Epithelial cell of esophagus (primary cell): ENCODE results near the gene PUM2.
"Not testable (repeated sequence)": the region's sequence is repeated elsewhere in the genome, so short reads cannot be mapped to it uniquely, and the experiment has no call there.

Experiments used
- DNase-seq: peaks from one replicate; pipeline ENCODE4 v3.0.0; 2010; ENCODE audit warnings: low read depth
- H3K4me3 ChIP-seq: 2 replicates; pipeline ENCODE4 v1.5.1; 2011; ENCODE audit warnings: mild to moderate bottlenecking, low read length, control low read depth
- TF ChIP-seq, protein P1 (sequence below): IDR thresholded peaks from 2 replicates; pipeline ENCODE4 v1.5.1; 2011; ENCODE audit warnings: low read depth, mild to moderate bottlenecking, low read length, control low read depth, inconsistent platforms; ENCODE audit not compliant: insufficient read depth; ENCODE audit errors: missing control alignments

The PUM2 gene

DNA sequence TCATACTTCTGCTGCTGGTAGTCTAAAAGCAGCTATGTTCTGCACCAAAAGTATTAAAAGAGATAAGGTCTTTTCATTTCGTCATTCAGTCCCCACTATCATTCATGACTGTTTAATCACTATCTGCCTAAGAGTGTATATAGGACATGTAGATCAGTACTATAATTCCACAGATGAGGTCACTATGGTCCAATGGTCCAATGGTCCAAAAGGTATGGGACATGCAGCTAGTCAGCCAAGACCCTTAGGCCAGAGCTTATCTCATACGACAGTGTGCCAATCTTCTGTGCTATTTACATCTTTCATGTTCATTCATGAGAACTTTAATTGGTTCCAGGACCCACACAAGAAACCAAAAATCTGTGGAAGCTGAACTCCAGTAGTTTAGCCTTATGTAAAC is 83.1 kb downstream of the PUM2 start:
- H3K4me3 ChIP-seq: no peak overlapping the region
- TF ChIP-seq, protein P1, sequence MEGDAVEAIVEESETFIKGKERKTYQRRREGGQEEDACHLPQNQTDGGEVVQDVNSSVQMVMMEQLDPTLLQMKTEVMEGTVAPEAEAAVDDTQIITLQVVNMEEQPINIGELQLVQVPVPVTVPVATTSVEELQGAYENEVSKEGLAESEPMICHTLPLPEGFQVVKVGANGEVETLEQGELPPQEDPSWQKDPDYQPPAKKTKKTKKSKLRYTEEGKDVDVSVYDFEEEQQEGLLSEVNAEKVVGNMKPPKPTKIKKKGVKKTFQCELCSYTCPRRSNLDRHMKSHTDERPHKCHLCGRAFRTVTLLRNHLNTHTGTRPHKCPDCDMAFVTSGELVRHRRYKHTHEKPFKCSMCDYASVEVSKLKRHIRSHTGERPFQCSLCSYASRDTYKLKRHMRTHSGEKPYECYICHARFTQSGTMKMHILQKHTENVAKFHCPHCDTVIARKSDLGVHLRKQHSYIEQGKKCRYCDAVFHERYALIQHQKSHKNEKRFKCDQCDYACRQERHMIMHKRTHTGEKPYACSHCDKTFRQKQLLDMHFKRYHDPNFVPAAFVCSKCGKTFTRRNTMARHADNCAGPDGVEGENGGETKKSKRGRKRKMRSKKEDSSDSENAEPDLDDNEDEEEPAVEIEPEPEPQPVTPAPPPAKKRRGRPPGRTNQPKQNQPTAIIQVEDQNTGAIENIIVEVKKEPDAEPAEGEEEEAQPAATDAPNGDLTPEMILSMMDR: no peak
- no peak for DNase-seq

DNA sequence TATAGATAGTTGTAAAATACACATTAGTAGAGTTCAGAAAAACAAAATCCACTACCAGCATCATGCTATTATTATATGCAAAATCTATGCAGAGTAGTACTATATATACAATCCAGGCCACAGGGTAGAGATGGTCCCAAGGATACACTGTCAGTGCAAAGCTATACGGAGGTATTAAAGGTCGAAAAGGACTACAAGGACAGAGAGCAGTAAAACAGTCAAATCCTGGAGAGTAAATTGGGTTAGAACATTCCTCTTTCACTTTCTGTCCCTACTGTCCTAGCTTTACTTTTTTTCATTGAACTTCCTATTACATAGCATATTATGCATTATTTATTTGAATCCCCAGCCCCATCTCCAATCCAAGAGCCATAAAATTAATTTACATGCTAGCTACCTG is 86.0 kb downstream of the PUM2 start:
- no peak overlapping the region for H3K4me3 ChIP-seq
- TF ChIP-seq, protein P1: no peak
- no peak for DNase-seq

DNA sequence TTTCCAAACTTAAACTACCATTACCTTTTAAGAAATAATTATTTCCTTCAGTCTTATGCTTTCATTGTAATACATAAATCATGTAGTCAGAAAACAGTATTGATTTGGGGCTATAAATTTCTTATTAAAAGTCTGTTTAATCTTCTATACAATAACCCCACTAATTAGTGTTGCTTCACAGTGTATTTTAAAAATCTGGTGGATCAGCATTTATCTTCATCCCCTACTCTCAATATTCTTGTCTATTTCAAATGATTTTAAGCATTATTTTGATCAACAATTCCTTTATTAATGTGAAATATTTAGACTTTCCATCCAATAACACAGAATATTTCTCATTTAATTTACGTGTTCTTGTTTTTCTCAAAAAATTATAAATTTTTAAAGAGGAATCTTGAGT is 93.2 kb downstream of the PUM2 start:
- no peak for DNase-seq
- TF ChIP-seq, protein P1: no peak
- H3K4me3 ChIP-seq: no peak overlapping the region

DNA sequence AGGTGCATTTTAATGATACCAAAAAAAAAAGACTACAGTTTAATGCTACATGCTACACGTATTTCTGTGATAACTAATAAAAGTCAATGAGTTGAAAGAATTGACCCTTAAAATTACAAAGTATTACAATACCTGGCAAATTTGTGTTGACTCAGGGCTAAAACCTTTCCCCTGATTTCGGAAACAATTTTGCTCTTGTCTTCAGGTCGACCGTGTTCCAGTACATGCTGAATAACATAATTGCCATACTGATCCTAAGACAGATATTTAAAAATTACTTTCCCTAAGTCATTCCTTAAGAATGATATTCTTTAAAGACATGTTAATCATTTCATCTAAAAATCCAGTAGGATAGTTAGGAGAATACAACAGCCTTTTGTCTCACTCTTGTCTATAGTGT is 95.9 kb downstream of the PUM2 start:
- TF ChIP-seq, protein P1: no peak
- DNase-seq: no peak
- no peak overlapping the region for H3K4me3 ChIP-seq

DNA sequence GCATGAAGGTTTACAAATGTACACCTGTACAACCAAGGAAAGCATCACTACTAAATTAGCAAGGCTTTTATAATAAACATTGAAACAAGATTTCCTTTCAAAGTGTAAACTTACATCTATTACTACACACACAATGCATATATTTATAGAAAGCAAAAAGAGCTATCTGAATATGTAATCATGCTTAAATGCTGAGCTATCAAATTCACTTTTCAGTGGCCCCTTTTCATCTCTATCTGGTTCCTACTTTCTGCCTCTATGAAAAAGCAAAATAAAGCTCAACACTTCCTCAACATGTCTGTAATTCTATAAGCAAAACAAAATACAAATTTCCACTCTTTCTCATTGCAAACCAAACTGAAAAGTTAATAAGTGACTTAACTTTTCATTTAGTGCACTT is 100.2 kb downstream of the PUM2 start:
- TF ChIP-seq, protein P1: no peak
- DNase-seq: no peak

DNA sequence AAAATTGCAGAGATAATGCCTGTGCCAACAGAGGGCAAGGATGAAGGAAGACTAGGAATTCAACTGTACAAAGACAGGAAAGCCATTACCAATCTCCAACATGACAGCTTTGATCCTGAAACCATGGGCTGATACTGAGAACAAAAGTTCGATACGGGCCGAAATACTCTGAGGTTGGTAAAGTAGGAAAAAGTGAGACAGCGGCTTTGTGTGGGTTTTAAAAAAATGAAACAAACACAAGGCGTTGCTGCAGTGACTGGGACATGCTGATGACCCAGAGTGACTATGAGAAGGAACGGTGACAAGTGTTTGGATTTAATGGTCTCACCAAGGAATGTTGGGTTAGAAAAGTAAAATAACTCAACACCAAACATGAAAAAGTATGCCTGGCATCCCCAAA is 101.5 kb downstream of the PUM2 start:
- TF ChIP-seq, protein P1: no peak
- DNase-seq: no peak
- H3K4me3 ChIP-seq: no peak overlapping the region

More for the DNA sequence above, 100.2 kb downstream of the PUM2 start:
- no peak overlapping the region for H3K4me3 ChIP-seq

DNA sequence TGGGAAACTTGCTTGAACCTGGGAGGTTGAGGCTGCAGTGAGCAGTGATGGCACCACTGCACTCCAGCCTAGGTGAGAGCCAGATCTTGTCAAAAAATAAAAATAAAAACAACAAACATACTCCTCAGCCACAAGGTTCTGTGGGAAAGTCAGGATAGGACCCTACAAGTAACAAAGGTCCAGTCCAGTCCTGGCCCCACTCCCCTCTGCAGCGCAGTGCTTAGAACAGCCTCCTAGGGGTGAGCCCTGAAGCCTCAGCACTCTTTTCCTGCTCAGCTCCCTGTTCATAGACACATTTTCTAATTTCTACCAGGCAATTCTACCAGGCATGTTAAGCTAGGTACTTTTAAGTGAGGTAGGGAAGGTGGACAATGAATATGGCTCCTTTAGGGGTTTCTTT is 103.6 kb downstream of the PUM2 start:
- TF ChIP-seq, protein P1: no peak

DNA sequence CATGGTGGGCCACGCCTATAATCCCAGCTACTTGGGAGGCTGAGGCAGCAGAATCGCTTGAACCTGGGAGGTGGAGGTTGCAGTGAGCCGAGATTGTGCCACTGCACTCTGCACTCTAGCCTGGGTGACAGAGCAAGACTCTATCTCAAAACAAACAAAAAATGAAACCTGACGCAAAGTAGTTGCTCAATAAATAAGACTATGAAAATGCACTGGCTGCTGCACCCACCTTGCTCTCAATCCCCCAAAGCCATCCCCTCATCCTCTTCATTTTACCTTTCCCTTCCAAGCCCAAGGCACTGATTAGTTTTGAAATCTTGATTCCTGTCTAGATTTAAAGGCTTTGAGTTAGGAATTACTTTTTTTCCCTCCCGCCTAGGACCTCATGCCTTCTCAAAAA is 107.0 kb downstream of the PUM2 start:
- not testable (repeated sequence) for H3K4me3 ChIP-seq, DNase-seq

More for the DNA sequence above, 103.6 kb downstream of the PUM2 start:
- no peak overlapping the region for H3K4me3 ChIP-seq
- no peak for DNase-seq
